Measurements from ENCODE around the gene DNASE1L1. TPM values are rescaled to one million over a fixed set of nuclear protein-coding genes. Genes with fewer than 3 reads are reported as not detected.

DNASE1L1 gene
- total and polyA plus RNA-seq, 2 of the 13 experiments (the other 11 are each of a cell fraction or from before 2014, with no cell fraction given), result 4.7 to 12.3 TPM

DNA sequence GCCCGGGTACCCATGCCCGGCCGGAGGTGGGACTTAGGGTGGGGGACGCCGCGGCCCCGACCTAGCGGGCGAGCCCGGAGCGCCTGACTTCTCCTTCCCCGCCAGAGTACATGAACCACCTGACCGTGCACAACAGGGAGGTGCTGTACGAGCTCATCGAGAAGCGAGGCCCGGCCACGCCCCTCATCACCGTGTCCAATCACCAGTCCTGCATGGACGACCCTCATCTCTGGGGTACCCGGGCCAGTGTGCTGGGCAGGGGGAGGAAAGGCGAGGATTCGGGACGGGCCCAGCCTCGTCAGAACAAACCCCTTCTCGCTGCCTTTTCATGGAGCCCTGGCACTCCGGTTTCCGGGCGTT is 2.9 kb upstream of the DNASE1L1 start:
- H3K36me3 ChIP-seq (replicated peaks in 1 of 2; ENCODE audit: control insufficient read depth in 1 of 2, insufficient read depth in 2 of 2, low read length in 2 of 2), result 0 out of 5 replicates have a peak, but pooled peaks cover 0 to 4% of the 10 kb centered on the region in 2 experiments
- no TSS peak for BruUV-seq (replicated peaks)
- WGBS (ENCODE audit: low lambda C conversion rate), result no CpG with 5 or more reads among the region's 29 CpGs
- peak overlapping the region; percentile 71 for H3K9ac ChIP-seq (ENCODE audit: insufficient read depth, low read depth, low read length)
- ChIA-PET POLR2A (interaction anchor here (0.6 to 4.9 kb wide), 9 partner anchors 9 to 105 kb away, joined by 3 to 75 read pairs (median 6); partner anchors contain the start of genes ATP6AP1, FAM3A, RPL10 and SLC10A3), CTCF (ENCODE audit: low intra/inter-chr PET ratio, low total read pairs) (no interaction called here)
- H3K27ac ChIP-seq (ENCODE audit: extremely low read length, insufficient read depth, low read length), result peak overlapping the region; percentile 67
- ATAC-seq (peak; percentile 64), DNase-seq (ENCODE audit: low spot score) (peak; percentile 45), FAIRE-seq (peak; percentile 43)
- no peaks in the 10 kb centered on the region for H3K27me3 ChIP-seq (ENCODE audit: control insufficient read depth in 1 of 2, insufficient read depth in 2 of 2, low read length in 2 of 2)
- peak overlapping the region; percentile 71 for H3K4me2 ChIP-seq (ENCODE audit: low read depth, low read length)
- H3K4me3 ChIP-seq (replicated peaks in 1 of 3; ENCODE audit: insufficient read depth in 1 of 3, low read depth in 2 of 3, low read length in 3 of 3), result peak overlapping the region; percentile 57 to 73 (median 72)
- H2AFZ ChIP-seq (ENCODE audit: low read length), result no peak overlapping the region
- in situ Hi-C loops (cut with HindIII; ENCODE audit: extremely low pct_ligation_motif_present, low pct_unique_long_range_greater_than_20kb) (loop anchor here (25.0 kb wide), 1 partner anchor 125 kb away; the partner anchor contains the start of genes G6PD and IKBKG), intact Hi-C loops (cut with micrococcal nuclease; ENCODE audit: unreplicated experiment) (no loop called here)
- H3K79me2 ChIP-seq (ENCODE audit: insufficient read depth, low read length), result no peaks in the 10 kb centered on the region
- no peaks in the 10 kb centered on the region for H3K9me3 ChIP-seq (ENCODE audit: low read length)
- peaks cover 25% of the 10 kb centered on the region for H3K4me1 ChIP-seq (ENCODE audit: insufficient read depth, low read length)
- H4K20me1 ChIP-seq (ENCODE audit: insufficient read depth, low read length), result no peaks in the 10 kb centered on the region
- TF ChIP-seq NFYB (CRISPR knock-in tag; IDR thresholded peaks at IDR 0.05) (no peak), PAF1 (CRISPR knock-in tag; IDR thresholded peaks at IDR 0.05) (no peak), TGIF2 (CRISPR knock-in tag; IDR thresholded peaks at IDR 0.05) (no peak), AHR (CRISPR knock-in tag; IDR thresholded peaks at IDR 0.05) (peak; percentile 23; the same call in 1 of the 2 replicates), DMAP1 (CRISPR knock-in tag; IDR thresholded peaks at IDR 0.05) (no peak), RARA (CRISPR knock-in tag; IDR thresholded peaks at IDR 0.05) (no peak), TAF15 (IDR thresholded peaks at IDR 0.05; ENCODE audit: low read depth, low read length, poor library complexity, severe bottlenecking) (no peak), SMYD3 (CRISPR knock-in tag; IDR thresholded peaks at IDR 0.05) (no peak), IKZF1 (IDR thresholded peaks at IDR 0.05) (no peak)
- TF ChIP-seq, protein P1, sequence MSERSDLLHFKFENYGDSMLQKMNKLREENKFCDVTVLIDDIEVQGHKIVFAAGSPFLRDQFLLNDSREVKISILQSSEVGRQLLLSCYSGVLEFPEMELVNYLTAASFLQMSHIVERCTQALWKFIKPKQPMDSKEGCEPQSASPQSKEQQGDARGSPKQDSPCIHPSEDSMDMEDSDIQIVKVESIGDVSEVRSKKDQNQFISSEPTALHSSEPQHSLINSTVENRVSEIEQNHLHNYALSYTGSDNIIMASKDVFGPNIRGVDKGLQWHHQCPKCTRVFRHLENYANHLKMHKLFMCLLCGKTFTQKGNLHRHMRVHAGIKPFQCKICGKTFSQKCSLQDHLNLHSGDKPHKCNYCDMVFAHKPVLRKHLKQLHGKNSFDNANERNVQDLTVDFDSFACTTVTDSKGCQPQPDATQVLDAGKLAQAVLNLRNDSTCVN (CRISPR knock-in tag; IDR thresholded peaks at IDR 0.05; ENCODE audit: borderline replicate concordance), result no peak
- TF ChIP-seq, protein P2, sequence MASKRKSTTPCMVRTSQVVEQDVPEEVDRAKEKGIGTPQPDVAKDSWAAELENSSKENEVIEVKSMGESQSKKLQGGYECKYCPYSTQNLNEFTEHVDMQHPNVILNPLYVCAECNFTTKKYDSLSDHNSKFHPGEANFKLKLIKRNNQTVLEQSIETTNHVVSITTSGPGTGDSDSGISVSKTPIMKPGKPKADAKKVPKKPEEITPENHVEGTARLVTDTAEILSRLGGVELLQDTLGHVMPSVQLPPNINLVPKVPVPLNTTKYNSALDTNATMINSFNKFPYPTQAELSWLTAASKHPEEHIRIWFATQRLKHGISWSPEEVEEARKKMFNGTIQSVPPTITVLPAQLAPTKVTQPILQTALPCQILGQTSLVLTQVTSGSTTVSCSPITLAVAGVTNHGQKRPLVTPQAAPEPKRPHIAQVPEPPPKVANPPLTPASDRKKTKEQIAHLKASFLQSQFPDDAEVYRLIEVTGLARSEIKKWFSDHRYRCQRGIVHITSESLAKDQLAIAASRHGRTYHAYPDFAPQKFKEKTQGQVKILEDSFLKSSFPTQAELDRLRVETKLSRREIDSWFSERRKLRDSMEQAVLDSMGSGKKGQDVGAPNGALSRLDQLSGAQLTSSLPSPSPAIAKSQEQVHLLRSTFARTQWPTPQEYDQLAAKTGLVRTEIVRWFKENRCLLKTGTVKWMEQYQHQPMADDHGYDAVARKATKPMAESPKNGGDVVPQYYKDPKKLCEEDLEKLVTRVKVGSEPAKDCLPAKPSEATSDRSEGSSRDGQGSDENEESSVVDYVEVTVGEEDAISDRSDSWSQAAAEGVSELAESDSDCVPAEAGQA (IDR thresholded peaks at IDR 0.05; ENCODE audit: low read depth), result no peak
- TF ChIP-seq, protein P2 (CRISPR knock-in tag; IDR thresholded peaks at IDR 0.05; ENCODE audit: borderline replicate concordance), result no peak
- TF ChIP-seq, protein P3, sequence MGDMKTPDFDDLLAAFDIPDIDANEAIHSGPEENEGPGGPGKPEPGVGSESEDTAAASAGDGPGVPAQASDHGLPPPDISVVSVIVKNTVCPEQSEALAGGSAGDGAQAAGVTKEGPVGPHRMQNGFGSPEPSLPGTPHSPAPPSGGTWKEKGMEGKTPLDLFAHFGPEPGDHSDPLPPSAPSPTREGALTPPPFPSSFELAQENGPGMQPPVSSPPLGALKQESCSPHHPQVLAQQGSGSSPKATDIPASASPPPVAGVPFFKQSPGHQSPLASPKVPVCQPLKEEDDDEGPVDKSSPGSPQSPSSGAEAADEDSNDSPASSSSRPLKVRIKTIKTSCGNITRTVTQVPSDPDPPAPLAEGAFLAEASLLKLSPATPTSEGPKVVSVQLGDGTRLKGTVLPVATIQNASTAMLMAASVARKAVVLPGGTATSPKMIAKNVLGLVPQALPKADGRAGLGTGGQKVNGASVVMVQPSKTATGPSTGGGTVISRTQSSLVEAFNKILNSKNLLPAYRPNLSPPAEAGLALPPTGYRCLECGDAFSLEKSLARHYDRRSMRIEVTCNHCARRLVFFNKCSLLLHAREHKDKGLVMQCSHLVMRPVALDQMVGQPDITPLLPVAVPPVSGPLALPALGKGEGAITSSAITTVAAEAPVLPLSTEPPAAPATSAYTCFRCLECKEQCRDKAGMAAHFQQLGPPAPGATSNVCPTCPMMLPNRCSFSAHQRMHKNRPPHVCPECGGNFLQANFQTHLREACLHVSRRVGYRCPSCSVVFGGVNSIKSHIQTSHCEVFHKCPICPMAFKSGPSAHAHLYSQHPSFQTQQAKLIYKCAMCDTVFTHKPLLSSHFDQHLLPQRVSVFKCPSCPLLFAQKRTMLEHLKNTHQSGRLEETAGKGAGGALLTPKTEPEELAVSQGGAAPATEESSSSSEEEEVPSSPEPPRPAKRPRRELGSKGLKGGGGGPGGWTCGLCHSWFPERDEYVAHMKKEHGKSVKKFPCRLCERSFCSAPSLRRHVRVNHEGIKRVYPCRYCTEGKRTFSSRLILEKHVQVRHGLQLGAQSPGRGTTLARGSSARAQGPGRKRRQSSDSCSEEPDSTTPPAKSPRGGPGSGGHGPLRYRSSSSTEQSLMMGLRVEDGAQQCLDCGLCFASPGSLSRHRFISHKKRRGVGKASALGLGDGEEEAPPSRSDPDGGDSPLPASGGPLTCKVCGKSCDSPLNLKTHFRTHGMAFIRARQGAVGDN (CRISPR knock-in tag; IDR thresholded peaks at IDR 0.05), result peak; percentile 8; the same call in 1 of the 2 replicates

Measured in HepG2 (cell line).